Measurements from ENCODE around the gene GCFC2.
"Not testable (repeated sequence)": the region's sequence is repeated elsewhere in the genome, so short reads cannot be mapped to it uniquely, and the experiment has no call there.

The GCFC2 gene

DNA sequence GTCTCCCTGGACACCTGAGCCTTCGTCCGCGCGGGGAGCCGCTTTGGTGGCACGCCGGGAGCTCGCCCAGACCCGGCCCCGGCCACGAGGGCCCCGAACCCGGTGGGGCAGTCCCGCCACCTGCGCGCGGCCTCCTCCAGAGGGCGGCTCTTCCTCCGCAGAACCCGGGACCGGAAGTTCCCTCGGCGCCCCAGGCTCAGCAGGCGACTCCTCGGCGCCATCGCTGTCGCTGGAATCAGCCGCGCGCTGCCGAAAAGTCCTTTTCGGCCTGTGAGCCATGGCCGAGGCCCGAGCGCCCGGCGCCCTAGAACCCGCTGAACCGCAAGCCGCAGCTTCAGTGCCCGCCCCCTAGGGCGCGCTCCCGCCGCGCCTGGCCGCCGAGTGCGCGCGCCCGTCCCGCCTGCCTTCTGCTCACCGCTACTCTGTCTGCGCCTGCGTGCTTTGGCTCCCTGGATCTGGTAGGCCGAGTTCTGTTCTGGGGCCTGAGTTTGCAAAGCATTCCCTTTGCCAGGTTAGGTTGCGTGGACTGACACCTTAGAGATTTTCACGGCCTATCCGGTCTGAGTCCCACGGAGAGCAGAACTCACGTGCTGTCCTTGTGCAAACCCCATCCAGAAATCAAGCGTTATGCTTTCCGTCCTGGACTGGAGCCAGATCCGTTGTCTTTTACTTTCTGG is at the start of gene GCFC2:
GCFC2 (minus strand) TSS at position 339 of the 677 bp plus-strand sequence; CDS start at position 279, 60 bp downstream.
- DNase-seq (ENCODE audit: low read depth): peak; percentile 68

DNA sequence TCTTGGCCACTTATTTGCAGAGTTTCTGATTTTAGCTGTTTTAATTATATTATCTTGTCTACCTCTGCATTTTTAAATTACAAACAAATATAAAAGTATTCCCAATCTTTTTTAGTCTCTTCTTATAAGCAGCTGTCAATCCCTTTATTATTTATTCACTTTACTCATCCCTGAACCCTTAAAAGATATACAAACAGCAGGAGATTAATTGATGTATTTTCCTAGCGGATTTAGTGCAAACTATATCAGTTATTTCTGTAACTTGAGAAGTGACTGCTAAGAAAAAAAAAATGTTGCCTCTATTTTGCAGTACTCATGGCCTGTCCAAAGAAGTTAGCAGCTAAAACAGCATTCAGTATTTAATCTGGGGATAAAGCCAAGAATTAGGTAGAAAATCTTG is 42.1 kb upstream of the GCFC2 start:
- DNase-seq (ENCODE audit: low read depth): no peak

DNA sequence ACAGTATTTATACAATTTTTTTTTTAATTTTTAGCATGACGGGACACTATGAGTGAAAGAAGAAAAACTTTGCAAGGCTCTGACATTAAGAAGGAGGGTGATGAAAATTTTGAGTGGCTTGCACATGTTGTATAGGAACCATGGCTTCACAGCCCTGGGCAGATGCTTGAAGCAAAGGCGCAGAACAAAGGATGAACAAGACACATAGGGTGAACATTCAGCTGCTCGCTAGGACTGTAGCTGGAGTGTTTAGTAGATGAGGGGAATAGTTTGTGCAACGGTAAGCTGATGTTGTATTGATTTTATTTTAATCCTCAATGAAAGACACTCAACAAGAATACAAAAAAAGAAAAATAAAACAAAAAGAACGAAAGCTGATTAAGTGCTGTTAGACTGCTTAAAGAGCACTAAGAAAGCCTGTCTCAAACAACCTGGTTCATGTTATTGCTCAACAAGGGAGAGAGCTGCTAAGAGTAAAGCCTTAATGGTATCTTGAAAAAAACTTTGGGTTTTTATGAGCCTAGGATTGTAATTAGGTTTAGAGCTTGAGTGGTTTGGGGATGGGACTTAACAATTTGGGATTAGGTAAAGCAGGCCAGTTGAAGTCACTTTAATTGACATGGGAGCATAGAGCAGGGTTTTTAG is 41.2 kb upstream of the GCFC2 start:
- no peak for DNase-seq (ENCODE audit: low read depth)

DNA sequence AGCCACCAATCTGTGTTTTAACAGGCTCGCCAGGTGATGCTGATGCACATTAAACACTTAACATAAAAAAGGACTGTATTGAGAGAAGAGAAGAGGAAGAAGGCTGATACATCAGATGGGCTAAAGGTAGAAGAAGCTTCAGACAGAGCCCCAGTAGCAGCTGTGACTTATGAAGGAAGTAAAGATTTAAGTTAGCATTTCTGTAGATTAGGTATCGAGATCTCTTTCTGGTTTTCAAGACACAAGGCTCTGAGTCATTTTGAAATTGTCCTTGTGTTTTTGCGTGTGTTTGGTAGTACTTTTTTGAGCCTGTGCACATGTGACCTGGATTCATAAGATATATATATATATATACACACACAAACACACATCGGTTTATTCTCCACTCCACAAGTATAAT is 40.6 kb upstream of the GCFC2 start:
- no peak for DNase-seq (ENCODE audit: low read depth)

DNA sequence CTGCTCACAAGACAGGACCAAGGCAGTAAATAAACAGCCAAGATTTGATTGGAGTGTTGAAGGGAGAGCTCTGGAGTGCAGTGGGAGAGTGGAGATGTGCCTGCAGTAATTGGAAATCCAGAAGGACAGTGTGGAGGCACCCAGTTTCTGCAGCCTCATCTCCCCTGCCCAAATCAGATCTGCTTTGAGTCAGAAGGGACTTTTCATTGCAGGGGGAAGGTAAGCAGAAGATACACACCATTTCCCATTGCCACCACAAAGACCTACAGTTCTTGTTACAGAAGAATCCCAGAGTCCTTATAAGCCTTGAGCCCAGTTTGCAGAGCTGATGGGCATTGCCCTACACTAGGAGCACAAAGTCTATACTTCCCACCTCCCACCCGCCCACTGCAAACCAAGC is 27.2 kb upstream of the GCFC2 start:
- no peak for DNase-seq (ENCODE audit: low read depth)

DNA sequence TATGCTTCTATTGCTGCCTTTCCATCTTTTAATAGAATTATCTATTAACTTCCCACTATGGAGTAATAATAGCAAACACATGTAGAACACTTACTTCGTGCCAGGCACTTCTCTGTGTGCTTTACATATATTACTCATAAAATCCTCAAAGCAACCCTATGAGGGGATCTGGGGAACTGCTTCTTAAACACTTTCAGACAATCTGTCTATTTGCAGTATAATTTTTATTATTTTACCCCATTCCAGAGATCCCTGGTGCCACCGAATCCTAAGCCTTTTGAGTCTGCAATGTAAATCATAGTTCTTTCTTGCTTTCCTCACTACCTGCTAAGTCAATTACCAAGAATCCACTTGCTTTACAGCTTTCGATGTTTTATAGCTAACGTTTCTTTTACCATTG is 25.6 kb upstream of the GCFC2 start:
- DNase-seq (ENCODE audit: low read depth): no peak

DNA sequence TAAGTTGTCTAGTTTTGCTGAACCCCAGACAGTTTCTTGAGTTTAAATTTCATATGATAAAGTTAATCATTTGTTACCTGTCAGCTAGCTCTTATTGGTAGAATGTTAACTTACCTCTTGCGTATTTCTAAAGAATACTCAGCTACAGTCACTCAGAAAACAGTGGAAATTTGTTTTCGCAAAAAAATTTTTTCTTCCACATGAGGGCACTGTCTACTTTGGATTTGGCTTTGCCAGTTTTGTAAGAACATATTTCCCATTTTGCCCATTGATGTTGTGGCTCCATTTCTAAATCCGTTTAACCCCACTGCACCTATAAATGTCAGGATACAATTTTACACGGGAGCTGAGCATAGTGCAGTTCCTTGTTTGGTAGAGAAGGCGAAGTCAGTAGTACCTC is 19.1 kb upstream of the GCFC2 start:
- no peak for DNase-seq (ENCODE audit: low read depth)

DNA sequence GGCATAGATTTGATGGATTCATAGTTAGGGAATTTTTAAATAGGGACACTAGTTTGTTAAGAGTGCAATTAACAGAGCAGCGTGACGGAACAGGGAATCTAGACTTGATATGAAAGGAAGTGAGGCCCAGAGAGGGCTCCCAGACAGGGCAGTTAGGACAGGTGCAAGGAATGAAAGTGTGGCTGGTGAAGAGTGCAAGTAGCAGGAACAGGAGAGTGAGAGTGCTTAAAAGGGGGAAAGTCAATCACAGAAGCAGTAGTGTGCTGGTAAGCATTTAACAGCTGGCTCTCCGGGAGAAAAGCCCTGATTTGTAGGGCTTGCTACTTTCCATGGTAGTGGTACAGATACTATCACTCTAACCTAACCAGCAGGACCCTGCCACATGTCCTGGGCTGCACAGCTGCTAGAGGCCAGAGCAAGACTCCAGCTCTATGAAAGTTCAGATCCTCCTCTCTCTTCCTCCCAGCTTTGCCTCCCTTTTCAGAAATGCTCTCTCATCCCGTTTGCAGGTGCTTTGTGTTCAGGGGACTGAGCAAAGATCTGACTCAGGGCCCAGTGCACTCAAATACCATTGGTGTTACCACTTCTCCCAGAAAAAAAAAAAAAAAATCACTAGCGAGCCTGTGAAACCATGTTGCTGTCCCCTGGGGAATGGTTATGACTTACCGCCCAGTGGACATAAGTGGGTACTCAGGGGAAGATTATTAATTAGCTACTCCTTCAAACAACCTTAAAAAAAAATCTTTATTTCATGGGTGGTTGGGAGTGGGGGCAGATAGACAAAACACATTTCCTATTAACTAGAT is 18.1 kb upstream of the GCFC2 start:
- DNase-seq (ENCODE audit: low read depth): no peak

DNA sequence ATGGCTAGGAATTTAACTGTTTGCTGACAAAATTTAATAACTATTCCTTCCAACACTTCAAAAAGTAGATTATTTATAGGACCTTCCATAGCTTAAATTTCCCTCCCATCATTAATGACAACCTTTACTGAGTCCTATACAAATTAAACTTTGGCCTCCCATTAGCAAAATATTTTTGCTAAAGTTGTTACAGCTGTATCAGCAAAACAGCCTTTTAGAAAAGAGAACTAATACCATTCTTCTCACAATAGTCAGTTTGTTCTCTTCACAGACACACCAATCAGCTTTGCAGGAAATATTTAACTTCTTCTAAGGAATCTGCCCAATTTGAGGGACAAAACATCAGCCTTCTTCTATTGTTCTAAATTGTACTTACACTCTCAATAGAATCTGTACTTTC is 12.0 kb upstream of the GCFC2 start:
- no peak for DNase-seq (ENCODE audit: low read depth)

DNA sequence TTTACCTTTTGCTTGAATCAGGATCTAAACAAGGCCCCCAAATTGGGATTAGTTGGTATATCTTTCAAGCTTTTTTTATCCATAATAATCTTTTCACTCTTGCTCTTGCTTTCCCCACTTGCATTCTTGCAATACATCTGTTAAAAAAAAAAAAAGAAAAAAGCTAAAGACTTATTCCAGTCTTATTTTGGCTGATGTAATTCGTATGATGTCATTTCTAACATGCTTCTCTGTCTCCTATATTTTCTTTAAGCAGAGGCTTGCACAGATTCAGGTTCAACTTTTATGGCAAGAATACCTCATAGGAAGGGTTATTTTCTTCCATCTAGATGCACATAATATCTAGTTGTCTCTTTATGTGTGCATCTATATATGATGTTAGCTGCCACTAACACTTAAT is 9.8 kb upstream of the GCFC2 start:
- no peak for DNase-seq (ENCODE audit: low read depth)

DNA sequence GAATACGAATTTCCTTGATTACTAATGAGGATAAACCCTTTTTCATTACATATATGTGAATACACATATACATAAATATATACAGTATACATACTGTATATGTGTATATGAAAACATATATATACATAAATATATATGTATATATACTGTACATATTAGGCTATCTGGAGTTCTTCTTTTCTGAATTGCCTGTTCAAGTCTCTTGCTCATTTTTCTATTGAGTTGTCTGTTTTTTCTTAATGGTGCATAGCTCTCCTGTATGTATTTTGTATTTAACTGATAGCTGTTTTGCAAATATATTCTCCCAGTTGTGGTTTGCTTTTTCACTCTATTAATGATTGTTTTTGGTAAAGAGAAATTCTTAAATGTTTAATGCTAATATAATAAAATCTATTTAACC is 8.9 kb upstream of the GCFC2 start:
- DNase-seq (ENCODE audit: low read depth): no peak

DNA sequence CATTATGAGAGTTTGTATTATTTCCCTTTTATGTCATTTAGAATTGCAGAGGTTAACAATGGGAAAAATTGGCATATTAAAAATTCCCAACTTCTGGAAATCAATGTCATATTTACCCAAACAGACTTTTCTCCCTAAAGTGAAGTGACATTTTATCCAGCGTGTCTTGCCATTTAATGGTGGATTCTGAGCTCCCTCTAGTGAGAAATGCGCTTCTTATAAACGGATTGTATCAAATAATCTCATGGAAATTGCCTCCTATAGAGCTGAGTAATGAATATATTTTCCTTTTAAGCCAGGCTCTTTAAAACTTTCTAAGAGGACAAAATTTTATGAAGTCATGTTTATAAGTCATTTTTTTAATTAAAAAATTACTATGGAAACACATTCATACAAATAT is 5.7 kb upstream of the GCFC2 start:
- no peak for DNase-seq (ENCODE audit: low read depth)

DNA sequence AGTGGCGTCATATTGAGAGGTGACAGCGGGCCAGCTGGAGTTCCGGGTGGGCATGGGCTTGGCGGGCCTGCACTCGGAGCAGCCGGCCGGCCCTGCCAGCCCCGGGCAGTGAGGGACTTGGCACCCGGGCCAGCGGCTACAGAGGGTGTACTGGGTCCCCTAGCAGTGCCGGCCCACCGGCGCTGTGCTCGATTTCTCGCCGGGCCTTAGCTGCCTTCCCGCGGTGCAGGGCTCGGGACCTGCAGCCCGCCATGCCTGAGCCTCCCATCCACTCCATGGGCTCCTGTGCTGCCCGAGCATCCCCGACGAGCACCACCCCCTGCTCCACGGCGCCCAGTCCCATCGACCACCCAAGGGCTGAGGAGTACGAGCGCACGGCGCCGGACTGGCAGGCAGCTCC is 875 bp upstream of the GCFC2 start:
- not testable (repeated sequence) for DNase-seq (ENCODE audit: low read depth)

DNA sequence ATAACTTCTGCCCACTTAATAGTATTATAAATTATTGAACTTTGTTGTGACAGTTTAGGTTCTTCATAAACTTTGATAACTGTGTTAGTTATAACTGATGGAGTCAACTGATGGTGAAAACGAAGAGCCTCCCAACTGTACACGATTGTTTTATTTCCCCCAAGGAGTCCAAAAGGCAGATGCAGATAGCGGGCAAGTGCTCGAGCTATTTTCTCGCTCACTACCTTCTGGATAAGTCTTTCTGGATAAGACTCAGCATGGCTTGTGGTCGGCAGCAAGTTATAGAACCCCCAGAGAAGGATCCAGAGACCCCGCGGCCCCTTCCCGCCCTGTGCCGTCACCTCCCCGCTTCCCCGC is 517 bp downstream of the GCFC2 start:
- no peak for DNase-seq (ENCODE audit: low read depth)

DNA sequence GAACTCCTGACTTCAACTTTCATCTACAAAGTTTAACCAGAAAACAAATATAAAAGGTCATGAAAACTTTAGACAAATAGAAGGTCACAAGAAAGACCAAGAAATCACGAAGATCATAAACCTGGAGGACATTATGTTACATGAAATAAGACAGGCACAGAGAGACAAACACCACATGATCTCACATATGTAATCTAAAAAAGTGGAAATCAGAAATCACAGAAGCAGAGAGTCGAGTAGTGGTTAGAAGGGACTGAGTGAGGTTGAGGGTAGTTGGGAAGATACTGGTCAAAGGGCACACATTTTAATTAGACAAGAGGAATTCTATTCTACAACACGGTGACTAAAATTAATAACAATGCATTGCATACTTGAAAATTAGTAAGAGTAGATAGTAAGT is 1.4 kb downstream of the GCFC2 start:
- no peak for DNase-seq (ENCODE audit: low read depth)

DNA sequence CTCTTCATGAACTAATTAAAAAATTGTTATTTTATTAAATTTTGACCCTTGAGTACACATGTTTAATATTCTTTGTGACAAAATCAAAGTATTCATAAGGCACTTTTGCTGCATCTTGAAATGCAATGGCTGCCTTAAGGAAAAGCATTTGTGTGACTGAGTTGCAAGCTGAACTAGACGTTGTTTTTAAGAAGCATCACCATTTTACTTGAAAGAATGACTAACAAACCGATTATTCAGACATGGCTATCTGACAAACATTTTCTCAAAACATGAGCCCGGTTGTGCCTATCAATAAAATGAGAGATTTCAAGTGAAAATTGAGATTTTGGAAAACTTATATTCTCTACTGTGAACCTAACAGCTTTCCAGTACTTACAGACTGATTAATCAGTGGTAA is 2.8 kb downstream of the GCFC2 start:
- DNase-seq (ENCODE audit: low read depth): no peak

DNA sequence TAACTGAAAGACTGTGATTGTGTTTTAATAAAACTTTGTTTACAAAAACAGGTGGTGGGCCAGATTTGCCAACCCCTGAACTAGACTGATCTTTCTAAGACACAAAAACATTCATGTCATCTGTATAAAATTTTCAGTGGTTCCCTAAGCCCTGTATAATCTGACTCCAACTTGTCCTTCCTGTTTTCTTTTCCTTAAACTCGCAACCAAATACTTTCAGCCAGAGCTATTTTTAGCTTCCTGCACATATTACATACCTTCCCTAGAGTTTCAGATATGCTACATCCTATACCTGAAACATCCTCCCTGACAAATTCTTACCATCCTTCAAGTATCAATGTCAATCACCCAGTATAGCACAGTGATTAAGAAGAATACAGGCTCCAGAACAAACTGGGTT is 4.8 kb downstream of the GCFC2 start:
- no peak for DNase-seq (ENCODE audit: low read depth)

DNA sequence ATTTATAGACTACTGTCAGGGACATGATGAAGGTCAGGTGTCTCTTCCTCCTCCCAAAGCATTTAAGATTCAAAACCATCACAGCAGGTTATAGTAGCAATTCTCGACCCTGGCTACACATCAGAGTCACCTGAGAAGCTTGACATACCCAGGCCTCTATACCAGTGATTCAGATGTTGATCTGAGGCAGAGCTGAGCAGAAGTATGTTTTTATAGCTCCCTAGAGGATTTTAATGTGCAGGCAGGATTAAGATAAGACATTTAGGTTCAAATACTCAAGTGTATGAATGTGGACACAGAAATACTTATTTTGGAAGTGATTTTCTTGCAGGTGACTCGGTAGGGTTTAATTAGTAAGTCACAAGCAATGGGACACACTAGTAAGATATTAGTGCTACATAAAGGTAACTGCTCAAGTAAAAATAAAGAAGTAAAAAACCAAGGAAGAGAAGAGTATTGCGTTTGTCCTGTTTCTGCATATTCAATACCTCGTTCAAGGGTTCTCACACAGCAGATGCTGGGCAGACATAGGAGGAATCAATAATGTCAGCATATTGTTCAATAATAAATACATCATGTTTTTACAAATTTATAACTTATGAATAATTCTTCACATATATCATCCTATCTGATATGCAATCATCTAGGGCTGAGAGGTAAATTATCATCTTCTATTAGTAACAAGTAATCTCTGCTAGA is 7.0 kb downstream of the GCFC2 start:
- DNase-seq (ENCODE audit: low read depth): no peak

DNA sequence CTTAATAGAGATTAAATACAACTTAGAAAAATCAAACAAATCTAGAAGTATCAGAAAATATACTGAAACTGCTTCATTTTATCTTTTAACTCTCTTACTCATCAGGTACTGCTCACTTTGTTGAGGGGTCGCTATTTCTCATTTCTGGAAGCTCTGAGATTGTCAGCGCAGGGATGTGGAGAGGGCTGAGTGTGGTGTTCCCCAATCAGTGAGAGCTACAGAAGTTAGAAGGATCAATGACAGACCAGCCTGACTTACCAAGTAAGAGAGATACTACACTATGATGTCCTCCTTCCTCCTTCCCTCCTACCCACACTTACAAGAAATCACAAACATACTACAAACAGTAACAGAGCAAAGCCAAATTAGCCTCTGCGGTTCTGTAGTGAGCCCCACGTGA is 8.1 kb downstream of the GCFC2 start:
- no peak for DNase-seq (ENCODE audit: low read depth)

DNA sequence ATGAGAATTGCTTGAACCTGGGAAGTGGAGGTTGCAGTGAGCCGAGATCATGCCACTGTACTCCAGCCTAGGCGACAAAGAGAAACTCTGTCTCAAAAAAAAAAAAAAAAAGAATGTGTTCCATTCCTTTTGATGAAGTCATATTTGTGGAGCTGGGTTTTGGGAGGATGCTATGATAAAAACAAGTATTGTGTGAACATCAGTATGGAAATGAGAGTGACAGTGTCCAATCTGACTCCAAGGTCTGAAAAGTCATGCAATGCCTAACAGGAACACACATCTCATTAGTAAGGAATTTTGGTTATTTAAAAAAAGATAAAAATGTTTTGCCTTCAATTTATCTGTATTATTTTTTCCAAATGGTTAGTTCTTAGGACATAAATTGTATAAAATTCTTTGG is 11.8 kb downstream of the GCFC2 start:
- DNase-seq (ENCODE audit: low read depth): no peak

DNA sequence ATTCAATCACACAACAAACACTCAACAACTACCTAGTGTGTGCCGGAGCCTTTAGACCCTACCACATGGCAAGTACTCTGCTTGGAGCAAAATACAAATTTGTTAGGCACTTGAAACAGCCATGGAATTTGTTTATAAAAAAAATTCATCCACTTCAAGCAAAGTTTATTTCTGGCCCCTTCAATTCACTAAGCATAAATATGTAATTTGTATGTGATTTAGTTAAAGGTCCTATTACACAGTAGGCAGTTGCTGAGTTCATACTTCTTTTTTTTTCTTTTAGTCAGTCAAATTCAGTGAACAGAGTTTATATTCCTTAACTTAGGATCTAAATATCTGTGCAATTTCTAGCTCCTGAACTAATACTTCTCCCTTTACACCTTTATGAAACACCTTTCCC is 22.5 kb downstream of the GCFC2 start:
- no peak for DNase-seq (ENCODE audit: low read depth)

DNA sequence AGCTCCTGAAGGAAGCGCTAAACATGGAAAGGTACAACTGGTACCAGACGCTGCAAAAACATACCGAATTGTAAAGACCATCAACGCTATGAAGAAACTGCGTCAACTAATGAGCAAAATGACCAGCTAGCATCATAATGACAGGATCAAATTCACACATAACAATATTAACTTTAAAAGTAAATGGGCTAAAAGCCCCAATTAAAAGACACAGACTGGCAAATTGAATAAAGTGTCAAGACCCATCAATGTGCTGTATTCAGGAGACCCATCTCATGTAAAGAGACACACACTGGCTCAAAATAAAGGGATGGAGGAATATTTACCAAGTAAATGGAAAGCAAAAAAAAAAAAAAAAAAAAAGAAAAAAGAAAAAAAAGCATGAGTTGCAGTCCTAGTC is 27.3 kb downstream of the GCFC2 start:
- DNase-seq (ENCODE audit: low read depth): not testable (repeated sequence)

DNA sequence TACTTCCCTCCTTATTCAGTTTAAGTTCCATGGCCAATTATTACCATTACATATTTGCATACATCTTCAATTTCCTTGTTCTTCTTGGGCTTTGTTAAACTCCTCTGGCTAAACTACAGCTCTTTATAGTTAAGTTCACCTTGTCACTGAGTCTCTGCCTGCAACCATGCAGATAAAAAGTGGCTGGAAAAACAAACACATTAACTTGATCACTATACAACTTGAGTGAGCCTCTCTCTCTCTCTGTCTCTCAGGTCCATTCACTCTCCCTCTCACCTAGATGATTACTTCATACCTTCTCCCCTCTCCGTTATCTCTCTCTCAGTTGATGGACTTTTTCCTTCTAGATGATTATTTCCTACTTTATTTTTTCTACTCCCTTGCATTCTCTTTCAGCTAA is 30.3 kb downstream of the GCFC2 start:
- DNase-seq (ENCODE audit: low read depth): no peak
